SK-N-SH (cell line): Measurements from ENCODE around the gene RAB3IL1. TPM values are rescaled to one million over a fixed set of nuclear protein-coding genes. Genes with fewer than 3 reads are reported as not detected.

Experiments used
- CTCF ChIA-PET: fragments of 300-600, 350-600 bp; formaldehyde crosslinking; extraction: SDS; loops from one replicate; lab custom pipeline; 2021; lab: Yijun Ruan, JAX
- POLR2A ChIA-PET: fragments of 350-600 bp; sonication (Branson Sonifier 250); formaldehyde crosslinking; extraction: SDS; loops from one replicate; lab custom pipeline; 2020; ENCODE audit warnings: antibody characterized with exemption, inconsistent platforms; lab: Yijun Ruan, JAX
- DNase-seq: peaks from one replicate; pipeline ENCODE4 v3.0.0; 2012
- H2AFZ ChIP-seq: fragments of 200-600 bp; sonication (generic); 2 replicates; pipeline ENCODE4 v1.8.1; 2016; ENCODE audit warnings: antibody characterized with exemption, mild to moderate bottlenecking, low read depth
- H3F3A ChIP-seq: fragments of 200-600 bp; sonication (generic); replicated peaks from 2 replicates; pipeline ENCODE3; 2016; ENCODE audit warnings: antibody characterized with exemption, mild to moderate bottlenecking; ENCODE audit not compliant: insufficient read depth
- H3K27ac ChIP-seq, 2 experiments: fragments of 200-500 bp in 1 of 2; fragments of 200-600 bp in 1 of 2; sonication (Bioruptor generic) in 1 of 2; sonication (generic), shearing (Covaris generic) in 1 of 2; 2 replicates each; pipeline versions ENCODE4 v1.5.1 to v1.6.1; 2014 to 2016; ENCODE audit warnings: low read depth in 2 of 2, inconsistent platforms in 1 of 2, low read length in 1 of 2, mild to moderate bottlenecking in 1 of 2, mixed read lengths in 1 of 2
- H3K27me3 ChIP-seq: fragments of 200-600 bp; sonication (generic), shearing (Covaris generic); 2 replicates; pipeline ENCODE4 v1.6.1; 2016; ENCODE audit warnings: mixed run types; ENCODE audit not compliant: insufficient read depth
- H3K36me3 ChIP-seq, 2 experiments: fragments of 200-500 bp in 1 of 2; fragments of 200-600 bp in 1 of 2; sonication (Bioruptor generic) in 1 of 2; sonication (generic) in 1 of 2; replicated peaks in 1 of 2; 2 replicates each; pipeline versions ENCODE3 to v1.5.1; 2014 to 2016; ENCODE audit warnings: low read length in 1 of 2, mild to moderate bottlenecking in 1 of 2; ENCODE audit not compliant: insufficient read depth in 2 of 2, control insufficient read depth in 1 of 2
- H3K4me1 ChIP-seq, 2 experiments: fragments of 200-500 bp in 1 of 2; fragments of 200-600 bp in 1 of 2; sonication (Bioruptor generic) in 1 of 2; sonication (generic), shearing (Covaris generic) in 1 of 2; 2 replicates each; pipeline versions ENCODE4 v1.5.1 to v1.6.1; 2014 to 2016; ENCODE audit warnings: low read depth in 1 of 2, low read length in 1 of 2, mixed run types in 1 of 2; ENCODE audit not compliant: insufficient read depth in 2 of 2, control insufficient read depth in 1 of 2
- H3K4me2 ChIP-seq: fragments of 200-600 bp; sonication (generic), shearing (Covaris generic); 2 replicates; pipeline ENCODE4 v1.6.1; 2017; ENCODE audit warnings: mixed run types
- H3K4me3 ChIP-seq, 2 experiments: fragments of 200-500 bp in 1 of 2; fragments of 200-600 bp in 1 of 2; sonication (Bioruptor generic) in 1 of 2; sonication (generic), shearing (Covaris generic) in 1 of 2; 2 replicates each; pipeline versions ENCODE4 v1.5.1 to v1.8.1; 2014 to 2016; ENCODE audit warnings: low read depth in 2 of 2, inconsistent platforms in 1 of 2, low read length in 1 of 2, mild to moderate bottlenecking in 1 of 2, mixed read lengths in 1 of 2, moderate library complexity in 1 of 2
- H3K79me2 ChIP-seq: fragments of 200-600 bp; sonication (generic); 2 replicates; pipeline ENCODE4 v1.8.1; 2017; ENCODE audit warnings: mild to moderate bottlenecking; ENCODE audit not compliant: insufficient read depth
- H3K9ac ChIP-seq: fragments of 200-600 bp; sonication (generic); 2 replicates; pipeline ENCODE4 v1.6.1; 2017; ENCODE audit warnings: mixed run types
- H3K9me2 ChIP-seq: fragments of 200-600 bp; sonication (generic); 2 replicates; pipeline ENCODE4 v1.6.1; 2017; ENCODE audit warnings: mixed run types
- H3K9me3 ChIP-seq: fragments of 200-600 bp; sonication (generic); 2 replicates; pipeline ENCODE4 v1.6.1; 2017; ENCODE audit warnings: mixed run types, mild to moderate bottlenecking, moderate library complexity
- H4K20me1 ChIP-seq: fragments of 200-600 bp; sonication (generic); 2 replicates; pipeline ENCODE4 v1.6.1; 2017; ENCODE audit warnings: mild to moderate bottlenecking, mixed run types; ENCODE audit not compliant: insufficient read depth
- ELF1 ChIP-seq: IDR thresholded peaks from 2 replicates; pipeline ENCODE4 v1.4.0; 2012
- FOXJ3 ChIP-seq: sonication (generic); formaldehyde crosslinking; IDR thresholded peaks from 2 replicates; pipeline ENCODE4 v1.5.1; 2020; ENCODE audit warnings: mild to moderate bottlenecking, missing genetic modification reagents
- GATA2 ChIP-seq: sonication (generic); formaldehyde crosslinking; IDR thresholded peaks from 2 replicates; pipeline ENCODE4 v1.5.0; 2020; ENCODE audit warnings: mild to moderate bottlenecking, missing genetic modification reagents
- JUND ChIP-seq: IDR thresholded peaks from 2 replicates; pipeline ENCODE4 v1.4.0; 2012
- MEF2A ChIP-seq: IDR thresholded peaks from 2 replicates; pipeline ENCODE4 v1.4.0; 2012; ENCODE audit warnings: low read depth, borderline replicate concordance
- MXI1 ChIP-seq: IDR thresholded peaks from 2 replicates; pipeline ENCODE4 v1.6.1; 2012; ENCODE audit warnings: mild to moderate bottlenecking, low read depth, low read length, improper control_type of control experiment
- NRF1 ChIP-seq: IDR thresholded peaks from 2 replicates; pipeline ENCODE4 v1.6.1; 2012; ENCODE audit warnings: low read depth, mild to moderate bottlenecking, low read length
- RCOR1 ChIP-seq: fragments of 150-350 bp; IDR thresholded peaks from 2 replicates; pipeline ENCODE4 v1.6.1; 2017; ENCODE audit warnings: antibody characterized with exemption, low read length
- RXRA ChIP-seq: IDR thresholded peaks from 2 replicates; pipeline ENCODE4 v1.4.0; 2012; ENCODE audit warnings: low read depth, mild to moderate bottlenecking, borderline replicate concordance
- SIN3A ChIP-seq: IDR thresholded peaks from 2 replicates; pipeline ENCODE4 v1.6.1; 2012; ENCODE audit warnings: low read depth, mild to moderate bottlenecking, low read length, moderate library complexity, borderline replicate concordance
- SMC3 ChIP-seq: IDR thresholded peaks from 2 replicates; pipeline ENCODE4 v1.6.1; 2012; ENCODE audit warnings: low read depth, low read length, improper control_type of control experiment
- TAF1 ChIP-seq: IDR thresholded peaks from 2 replicates; pipeline ENCODE4 v1.6.1; 2012; ENCODE audit warnings: low read depth, mild to moderate bottlenecking, low read length, moderate library complexity, borderline replicate concordance
- TCF12 ChIP-seq: IDR thresholded peaks from 2 replicates; pipeline ENCODE4 v1.4.0; 2012
- YY1 ChIP-seq: IDR thresholded peaks from 2 replicates; pipeline ENCODE4 v1.4.0; 2012; ENCODE audit warnings: low read depth, mild to moderate bottlenecking
- WGBS: methylation state at CpG from one replicate; pipeline ENCODE4 v1.1.6; 2017; ENCODE audit warnings: low lambda C conversion rate; 5-methylcytosine and 5-hydroxymethylcytosine counted together
- polyA plus RNA-seq, 3 experiments: library from polyadenylated mRNA; depleted of rRNA; stranded (reverse); fragments of >200 nt; gene quantifications; 2 replicates each; pipeline ENCODE4 v1.2.3, GENCODE V29; 2012
- TF ChIP-seq, protein P1 (sequence below): IDR thresholded peaks from 2 replicates; pipeline ENCODE4 v1.4.0; 2012; ENCODE audit warnings: low read depth
- TF ChIP-seq, protein P2 (sequence below): fragments of 150-350 bp; IDR thresholded peaks from 2 replicates; pipeline ENCODE4 v1.6.1; 2016; ENCODE audit warnings: mild to moderate bottlenecking, low read depth, low read length
- TF ChIP-seq, protein P3 (sequence below): fragments of 150-350 bp; IDR thresholded peaks from 2 replicates; pipeline ENCODE4 v1.6.1; 2017; ENCODE audit warnings: antibody characterized with exemption, low read length, low read depth, borderline replicate concordance
- TF ChIP-seq, protein P4 (sequence below): IDR thresholded peaks from 2 replicates; pipeline ENCODE4 v1.4.0; 2012; ENCODE audit warnings: low read depth, borderline replicate concordance
- TF ChIP-seq, protein P5 (sequence below): IDR thresholded peaks from 2 replicates; pipeline ENCODE4 v1.6.1; 2012; ENCODE audit warnings: mild to moderate bottlenecking, low read depth, low read length, moderate library complexity
- TF ChIP-seq, protein P6 (sequence below): IDR thresholded peaks from 2 replicates; pipeline ENCODE4 v1.4.0; 2012; ENCODE audit warnings: low read depth, borderline replicate concordance

Gene RAB3IL1
- polyA plus RNA-seq, 1 of the 3 experiments (the other 2 are of a cell fraction) = 10.2 TPM

DNA sequence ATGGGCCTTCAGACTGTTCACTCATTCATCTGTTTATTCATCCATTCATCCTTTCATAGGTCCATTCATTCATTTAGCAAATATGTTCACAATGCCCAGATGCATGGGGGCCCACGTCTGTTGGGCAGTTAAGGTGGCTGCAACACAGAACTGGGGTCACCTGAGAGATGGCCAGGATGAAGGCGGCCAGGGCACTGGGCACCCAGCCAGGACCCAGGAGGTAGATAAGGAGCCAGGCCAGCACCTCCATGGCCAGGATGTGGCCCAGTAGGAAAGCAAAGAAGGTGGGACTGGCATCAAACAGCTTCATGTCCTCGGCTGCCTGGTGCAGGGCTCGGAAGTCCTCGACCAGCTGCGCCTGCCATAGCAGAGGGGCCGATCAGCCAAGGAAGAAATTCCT lies 38.2 kb downstream of the RAB3IL1 start:
- POLR2A ChIA-PET = no interaction called here

More for the DNA sequence above, 38.2 kb downstream of the RAB3IL1 start:
- Histone ChIP-seq H3K9me3 (no peaks in the 10 kb centered on the region), H3F3A (no peaks in the 10 kb centered on the region), H3K9me2 (no peaks in the 10 kb centered on the region), H2AFZ (no peak overlapping the region), H3K27me3 (no peaks in the 10 kb centered on the region), H4K20me1 (peaks cover 7% of the 10 kb centered on the region; the same call in 1 of the 2 replicates), H3K27ac (no peak overlapping the region), H3K4me2 (no peak overlapping the region), H3K79me2 (no peaks in the 10 kb centered on the region; the same call in 1 of the 2 replicates), H3K36me3 (peaks cover 0 to 14% of the 10 kb centered on the region in 2 experiments), H3K4me3 (no peak overlapping the region), H3K9ac (no peak overlapping the region), H3K4me1 (peaks cover 0 to 4% of the 10 kb centered on the region in 2 experiments; a peak in 1 of 4 replicates)
- CTCF ChIA-PET = interaction anchor here (0.9 to 2.8 kb wide), 7 partner anchors 9 to 229 kb away, joined by 3 to 15 read pairs (median 6); no protein-coding TSS in a partner anchor
- TF ChIP-seq MEF2A (no peak), SMC3 (no peak), JUND (no peak), FOXJ3 (CRISPR knock-in tag) (no peak), RCOR1 (no peak), TAF1 (no peak), SIN3A (no peak), TCF12 (no peak), ELF1 (no peak), RXRA (no peak), YY1 (no peak), NRF1 (no peak), MXI1 (no peak), GATA2 (CRISPR knock-in tag) (no peak)
- TF ChIP-seq, protein P1, sequence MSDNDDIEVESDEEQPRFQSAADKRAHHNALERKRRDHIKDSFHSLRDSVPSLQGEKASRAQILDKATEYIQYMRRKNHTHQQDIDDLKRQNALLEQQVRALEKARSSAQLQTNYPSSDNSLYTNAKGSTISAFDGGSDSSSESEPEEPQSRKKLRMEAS = no peak
- TF ChIP-seq, protein P2, sequence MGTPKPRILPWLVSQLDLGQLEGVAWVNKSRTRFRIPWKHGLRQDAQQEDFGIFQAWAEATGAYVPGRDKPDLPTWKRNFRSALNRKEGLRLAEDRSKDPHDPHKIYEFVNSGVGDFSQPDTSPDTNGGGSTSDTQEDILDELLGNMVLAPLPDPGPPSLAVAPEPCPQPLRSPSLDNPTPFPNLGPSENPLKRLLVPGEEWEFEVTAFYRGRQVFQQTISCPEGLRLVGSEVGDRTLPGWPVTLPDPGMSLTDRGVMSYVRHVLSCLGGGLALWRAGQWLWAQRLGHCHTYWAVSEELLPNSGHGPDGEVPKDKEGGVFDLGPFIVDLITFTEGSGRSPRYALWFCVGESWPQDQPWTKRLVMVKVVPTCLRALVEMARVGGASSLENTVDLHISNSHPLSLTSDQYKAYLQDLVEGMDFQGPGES = no peak
- TF ChIP-seq, protein P3, sequence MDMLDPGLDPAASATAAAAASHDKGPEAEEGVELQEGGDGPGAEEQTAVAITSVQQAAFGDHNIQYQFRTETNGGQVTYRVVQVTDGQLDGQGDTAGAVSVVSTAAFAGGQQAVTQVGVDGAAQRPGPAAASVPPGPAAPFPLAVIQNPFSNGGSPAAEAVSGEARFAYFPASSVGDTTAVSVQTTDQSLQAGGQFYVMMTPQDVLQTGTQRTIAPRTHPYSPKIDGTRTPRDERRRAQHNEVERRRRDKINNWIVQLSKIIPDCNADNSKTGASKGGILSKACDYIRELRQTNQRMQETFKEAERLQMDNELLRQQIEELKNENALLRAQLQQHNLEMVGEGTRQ = no peak
- TF ChIP-seq, protein P4, sequence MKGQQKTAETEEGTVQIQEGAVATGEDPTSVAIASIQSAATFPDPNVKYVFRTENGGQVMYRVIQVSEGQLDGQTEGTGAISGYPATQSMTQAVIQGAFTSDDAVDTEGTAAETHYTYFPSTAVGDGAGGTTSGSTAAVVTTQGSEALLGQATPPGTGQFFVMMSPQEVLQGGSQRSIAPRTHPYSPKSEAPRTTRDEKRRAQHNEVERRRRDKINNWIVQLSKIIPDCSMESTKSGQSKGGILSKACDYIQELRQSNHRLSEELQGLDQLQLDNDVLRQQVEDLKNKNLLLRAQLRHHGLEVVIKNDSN = no peak
- TF ChIP-seq, protein P5, sequence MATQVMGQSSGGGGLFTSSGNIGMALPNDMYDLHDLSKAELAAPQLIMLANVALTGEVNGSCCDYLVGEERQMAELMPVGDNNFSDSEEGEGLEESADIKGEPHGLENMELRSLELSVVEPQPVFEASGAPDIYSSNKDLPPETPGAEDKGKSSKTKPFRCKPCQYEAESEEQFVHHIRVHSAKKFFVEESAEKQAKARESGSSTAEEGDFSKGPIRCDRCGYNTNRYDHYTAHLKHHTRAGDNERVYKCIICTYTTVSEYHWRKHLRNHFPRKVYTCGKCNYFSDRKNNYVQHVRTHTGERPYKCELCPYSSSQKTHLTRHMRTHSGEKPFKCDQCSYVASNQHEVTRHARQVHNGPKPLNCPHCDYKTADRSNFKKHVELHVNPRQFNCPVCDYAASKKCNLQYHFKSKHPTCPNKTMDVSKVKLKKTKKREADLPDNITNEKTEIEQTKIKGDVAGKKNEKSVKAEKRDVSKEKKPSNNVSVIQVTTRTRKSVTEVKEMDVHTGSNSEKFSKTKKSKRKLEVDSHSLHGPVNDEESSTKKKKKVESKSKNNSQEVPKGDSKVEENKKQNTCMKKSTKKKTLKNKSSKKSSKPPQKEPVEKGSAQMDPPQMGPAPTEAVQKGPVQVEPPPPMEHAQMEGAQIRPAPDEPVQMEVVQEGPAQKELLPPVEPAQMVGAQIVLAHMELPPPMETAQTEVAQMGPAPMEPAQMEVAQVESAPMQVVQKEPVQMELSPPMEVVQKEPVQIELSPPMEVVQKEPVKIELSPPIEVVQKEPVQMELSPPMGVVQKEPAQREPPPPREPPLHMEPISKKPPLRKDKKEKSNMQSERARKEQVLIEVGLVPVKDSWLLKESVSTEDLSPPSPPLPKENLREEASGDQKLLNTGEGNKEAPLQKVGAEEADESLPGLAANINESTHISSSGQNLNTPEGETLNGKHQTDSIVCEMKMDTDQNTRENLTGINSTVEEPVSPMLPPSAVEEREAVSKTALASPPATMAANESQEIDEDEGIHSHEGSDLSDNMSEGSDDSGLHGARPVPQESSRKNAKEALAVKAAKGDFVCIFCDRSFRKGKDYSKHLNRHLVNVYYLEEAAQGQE = no peak
- TF ChIP-seq, protein P6, sequence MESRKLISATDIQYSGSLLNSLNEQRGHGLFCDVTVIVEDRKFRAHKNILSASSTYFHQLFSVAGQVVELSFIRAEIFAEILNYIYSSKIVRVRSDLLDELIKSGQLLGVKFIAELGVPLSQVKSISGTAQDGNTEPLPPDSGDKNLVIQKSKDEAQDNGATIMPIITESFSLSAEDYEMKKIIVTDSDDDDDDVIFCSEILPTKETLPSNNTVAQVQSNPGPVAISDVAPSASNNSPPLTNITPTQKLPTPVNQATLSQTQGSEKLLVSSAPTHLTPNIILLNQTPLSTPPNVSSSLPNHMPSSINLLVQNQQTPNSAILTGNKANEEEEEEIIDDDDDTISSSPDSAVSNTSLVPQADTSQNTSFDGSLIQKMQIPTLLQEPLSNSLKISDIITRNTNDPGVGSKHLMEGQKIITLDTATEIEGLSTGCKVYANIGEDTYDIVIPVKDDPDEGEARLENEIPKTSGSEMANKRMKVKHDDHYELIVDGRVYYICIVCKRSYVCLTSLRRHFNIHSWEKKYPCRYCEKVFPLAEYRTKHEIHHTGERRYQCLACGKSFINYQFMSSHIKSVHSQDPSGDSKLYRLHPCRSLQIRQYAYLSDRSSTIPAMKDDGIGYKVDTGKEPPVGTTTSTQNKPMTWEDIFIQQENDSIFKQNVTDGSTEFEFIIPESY = no peak
- 94% methylated on average over 7 of the region's 7 CpGs for WGBS
- no peak for DNase-seq
